ENCODE data around the gene HEXA.

HEXA gene

DNA sequence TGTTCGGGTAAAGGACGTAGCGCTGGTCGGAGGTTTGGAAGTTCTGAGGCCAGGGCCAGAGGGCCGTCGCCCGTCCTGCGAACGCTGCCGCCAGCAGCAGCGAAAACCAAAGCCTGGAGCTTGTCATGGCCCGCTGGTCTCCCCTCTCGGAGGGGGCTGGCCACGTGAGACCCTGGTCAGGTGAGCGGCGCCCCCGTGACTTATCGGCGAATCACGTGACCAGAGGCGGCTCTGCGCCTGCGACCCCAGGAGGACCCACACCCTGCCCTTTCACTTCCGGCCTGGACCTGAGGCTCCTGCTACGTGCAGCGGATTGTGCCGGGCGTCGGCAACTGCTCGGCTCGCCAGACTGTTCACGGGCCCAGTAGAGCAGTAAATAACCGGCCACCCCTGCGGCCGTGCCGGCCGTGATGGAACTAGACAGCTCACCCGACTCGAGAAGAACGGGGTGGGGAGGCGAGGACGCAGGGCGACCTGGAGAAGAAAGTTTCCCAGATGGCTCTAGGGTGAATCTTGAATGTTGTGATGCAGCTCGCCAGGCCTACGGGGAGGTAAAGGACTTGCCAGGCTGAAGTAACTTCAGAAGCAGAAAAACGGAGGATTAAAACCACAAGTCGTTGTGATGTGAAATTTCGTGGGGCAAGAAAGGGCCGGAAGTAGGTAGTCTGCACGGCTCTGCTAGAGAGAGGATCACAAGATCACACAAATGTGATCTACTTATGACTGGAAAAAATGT lies at the start of gene HEXA:
Gene HEXA, minus strand, starts transcription at position 169 of the 736 bp plus-strand sequence. Its CDS starts 42 bp downstream, at position 127.
- Histone ChIP-seq H3K4me2 (ENCODE audit: low read depth, low read length, poor library complexity, severe bottlenecking) (peak within 1 kb of the TSS; percentile 65), H3K4me3 (ENCODE audit: insufficient read depth, low read length, poor library complexity, severe bottlenecking) (peak within 1 kb of the TSS; percentile 72), H3K9ac (ENCODE audit: low read length) (peak within 1 kb of the TSS; percentile 75), H4K20me1 (ENCODE audit: low read depth, low read length) (no peaks in the 10 kb centered on the region), H3F3A (ENCODE audit: insufficient read depth) (peaks cover 8% of the 10 kb centered on the region; the same call in 1 of the 2 replicates), H3K27ac (ENCODE audit: low read depth, low read length) (peak within 1 kb of the TSS; percentile 54), H3K79me2 (ENCODE audit: insufficient read depth, low read length) (peaks cover 35% of the 10 kb centered on the region), H3K9me2 (replicated peaks; ENCODE audit: insufficient read depth, low read length) (no peaks in the 10 kb centered on the region), H3K27me3 (ENCODE audit: low read length) (no peaks in the 10 kb centered on the region), H3K9me3 (ENCODE audit: insufficient read depth, low read length) (no peaks in the 10 kb centered on the region), H2AFZ (ENCODE audit: low read depth, low read length, severe bottlenecking) (peak within 1 kb of the TSS; percentile 83), H3K36me3 (ENCODE audit: low read length) (no peaks in the 10 kb centered on the region)
- no peak for TF ChIP-seq EZH2phosphoT487 (conservative IDR thresholded peaks at IDR 0.05; ENCODE audit: low read length)
- TF ChIP-seq CTCF (IDR thresholded peaks at IDR 0.05; ENCODE audit: insufficient read depth, low read length, poor library complexity, severe bottlenecking) = no peak

DNA sequence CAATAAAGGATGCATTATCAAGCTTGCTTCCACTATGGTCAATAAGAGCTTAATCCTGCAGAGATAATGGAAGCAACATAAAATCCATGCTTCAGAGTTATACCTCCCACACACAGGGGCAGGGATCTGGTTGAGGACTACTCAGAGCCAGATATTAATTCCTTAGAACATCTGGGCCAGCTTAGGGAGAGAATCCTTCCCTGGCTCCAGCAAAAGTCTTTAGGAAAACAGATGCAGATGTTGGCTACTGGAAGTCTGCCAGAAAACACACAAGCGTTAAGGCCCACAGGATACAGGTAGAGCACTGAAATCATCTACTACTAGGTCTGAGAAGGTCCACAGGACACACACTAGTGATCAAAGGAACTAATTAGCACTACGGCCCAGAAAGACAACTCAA lies 47.4 kb upstream of the HEXA start:
- Histone ChIP-seq H3K79me2 (ENCODE audit: insufficient read depth, low read length) (no peaks in the 10 kb centered on the region), H3K9me2 (replicated peaks; ENCODE audit: insufficient read depth, low read length) (no peaks in the 10 kb centered on the region), H3K4me2 (ENCODE audit: low read depth, low read length, poor library complexity, severe bottlenecking) (no peak overlapping the region), H3K36me3 (ENCODE audit: low read length) (no peaks in the 10 kb centered on the region), H3K9me3 (ENCODE audit: insufficient read depth, low read length) (peaks cover 9% of the 10 kb centered on the region; the same call in 1 of the 2 replicates), H3F3A (ENCODE audit: insufficient read depth) (no peaks in the 10 kb centered on the region), H3K9ac (ENCODE audit: low read length) (no peak overlapping the region), H3K27ac (ENCODE audit: low read depth, low read length) (no peak overlapping the region), H4K20me1 (ENCODE audit: low read depth, low read length) (no peaks in the 10 kb centered on the region), H3K27me3 (ENCODE audit: low read length) (no peaks in the 10 kb centered on the region), H3K4me3 (ENCODE audit: insufficient read depth, low read length, poor library complexity, severe bottlenecking) (no peak overlapping the region), H2AFZ (ENCODE audit: low read depth, low read length, severe bottlenecking) (no peak overlapping the region)
- no peak for TF ChIP-seq CTCF (IDR thresholded peaks at IDR 0.05; ENCODE audit: insufficient read depth, low read length, poor library complexity, severe bottlenecking)
- no peak for TF ChIP-seq EZH2phosphoT487 (conservative IDR thresholded peaks at IDR 0.05; ENCODE audit: low read length)

DNA sequence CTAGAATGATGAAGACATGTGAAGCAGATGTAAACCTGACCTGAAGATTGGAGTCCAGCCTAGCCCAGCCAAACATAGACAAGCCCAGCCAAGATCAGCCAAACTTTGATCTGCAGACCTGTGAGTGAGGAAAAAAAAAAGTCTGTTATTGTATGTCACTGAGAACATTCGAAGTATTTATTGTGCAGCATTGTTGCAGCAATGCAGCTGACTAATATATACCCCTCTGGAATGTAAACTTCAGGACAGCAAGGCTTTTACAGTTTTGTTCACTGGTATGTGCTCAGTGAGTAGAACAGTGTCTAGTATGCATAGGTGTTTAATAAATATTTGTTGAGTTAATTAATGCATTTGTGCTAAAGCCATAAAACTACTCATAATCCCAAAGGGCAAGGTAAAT lies 45.7 kb upstream of the HEXA start:
- H3K4me2 ChIP-seq (ENCODE audit: low read depth, low read length, poor library complexity, severe bottlenecking) = no peak overlapping the region
- no peak overlapping the region for H3K4me3 ChIP-seq (ENCODE audit: insufficient read depth, low read length, poor library complexity, severe bottlenecking)
- H3K9me2 ChIP-seq (replicated peaks; ENCODE audit: insufficient read depth, low read length) = no peaks in the 10 kb centered on the region
- H3K27ac ChIP-seq (ENCODE audit: low read depth, low read length) = no peak overlapping the region
- H2AFZ ChIP-seq (ENCODE audit: low read depth, low read length, severe bottlenecking) = no peak overlapping the region
- H3F3A ChIP-seq (ENCODE audit: insufficient read depth) = no peaks in the 10 kb centered on the region
- H3K9me3 ChIP-seq (ENCODE audit: insufficient read depth, low read length) = no peaks in the 10 kb centered on the region
- TF ChIP-seq EZH2phosphoT487 (conservative IDR thresholded peaks at IDR 0.05; ENCODE audit: low read length) (no peak), CTCF (IDR thresholded peaks at IDR 0.05; ENCODE audit: insufficient read depth, low read length, poor library complexity, severe bottlenecking) (no peak)
- no peaks in the 10 kb centered on the region for H4K20me1 ChIP-seq (ENCODE audit: low read depth, low read length)
- H3K9ac ChIP-seq (ENCODE audit: low read length) = no peak overlapping the region
- no peaks in the 10 kb centered on the region for H3K27me3 ChIP-seq (ENCODE audit: low read length)
- H3K79me2 ChIP-seq (ENCODE audit: insufficient read depth, low read length) = no peaks in the 10 kb centered on the region
- no peaks in the 10 kb centered on the region for H3K36me3 ChIP-seq (ENCODE audit: low read length)
